GM18867 (cell line): ENCODE measurements around the gene MAN2B2.

ENCODE experiments used
- ATAC-seq: cut with Tn5 transposase; IDR thresholded peaks from one replicate; pipeline ENCODE4 v1.9.1; 2021; ENCODE audit warnings: mild to moderate bottlenecking, moderate library complexity; ENCODE audit not compliant: unreplicated experiment

Gene MAN2B2

GRCh38 chr4:6546091-6546490, 28.9 kb upstream of the MAN2B2 start:
- no peak for ATAC-seq

GRCh38 chr4:6546681-6547447, 28.1 kb upstream of the MAN2B2 start:
- ATAC-seq = no peak

GRCh38 chr4:6548201-6548881, 26.6 kb upstream of the MAN2B2 start:
- ATAC-seq = no peak

- no peak for ATAC-seq
Observed at GRCh38 chr4:6548882-6549230, 26.1 kb upstream of the MAN2B2 start.

- no peak for ATAC-seq
Observed at GRCh38 chr4:6549445-6549844, 25.5 kb upstream of the MAN2B2 start.

GRCh38 chr4:6549890-6550620, 24.9 kb upstream of the MAN2B2 start:
- no peak for ATAC-seq

GRCh38 chr4:6550821-6551220, 24.2 kb upstream of the MAN2B2 start:
- ATAC-seq = no peak

GRCh38 chr4:6551660-6552059, 23.3 kb upstream of the MAN2B2 start:
- ATAC-seq = no peak

GRCh38 chr4:6555519-6555918, 19.5 kb upstream of the MAN2B2 start:
- ATAC-seq = no peak

GRCh38 chr4:6556263-6556662, 18.7 kb upstream of the MAN2B2 start:
- no peak for ATAC-seq

- ATAC-seq = no peak
Observed at GRCh38 chr4:6557185-6557584, 17.8 kb upstream of the MAN2B2 start.

GRCh38 chr4:6557856-6558255, 17.1 kb upstream of the MAN2B2 start:
- ATAC-seq = no peak

GRCh38 chr4:6560416-6561172, 14.4 kb upstream of the MAN2B2 start:
- ATAC-seq = no peak

GRCh38 chr4:6561173-6561516, 13.8 kb upstream of the MAN2B2 start:
- ATAC-seq = no peak

GRCh38 chr4:6561706-6562371, 13.2 kb upstream of the MAN2B2 start:
- ATAC-seq = no peak

- ATAC-seq = no peak
Observed at GRCh38 chr4:6562931-6563901, 11.8 kb upstream of the MAN2B2 start.

GRCh38 chr4:6563935-6564645, 10.9 kb upstream of the MAN2B2 start:
- no peak for ATAC-seq

- no peak for ATAC-seq
Observed at GRCh38 chr4:6565691-6566390, 9.1 kb upstream of the MAN2B2 start.
